ENCODE results near the gene TMEM229A.
"Not testable (repeated sequence)": the region's sequence is repeated elsewhere in the genome, so short reads cannot be mapped to it uniquely, and the experiment has no call there.

The TMEM229A gene

GRCh38 chr7:124012864-124013263 is 20.0 kb downstream of the TMEM229A start:
- ChIA-PET CTCF (interaction anchor here (0.6 kb wide), 1 partner anchor 57 kb away, joined by 3 read pairs; no protein-coding TSS in a partner anchor), POLR2A (no interaction called here)
- Histone ChIP-seq H3K4me3 (ENCODE audit: low read depth, low read length) (no peak overlapping the region), H3K9me3 (ENCODE audit: control insufficient read depth, insufficient read depth, low read depth, low read length) (no peaks in the 10 kb centered on the region), H3K36me3 (ENCODE audit: control insufficient read depth in 2 of 2, insufficient read depth in 1 of 2, low read length in 2 of 2) (no peaks in the 10 kb centered on the region), H3K27ac (ENCODE audit: extremely low read depth, low read depth, low read length) (no peak overlapping the region), H3K4me1 (ENCODE audit: control insufficient read depth, insufficient read depth, low read length) (no peaks in the 10 kb centered on the region)
- TF ChIP-seq ZBTB8A (tag by site-specific recombination; IDR thresholded peaks at IDR 0.05) = peak; percentile 38; the same call in 1 of the 2 replicates
- no peak for TF ChIP-seq CTCF (tag by site-specific recombination; IDR thresholded peaks at IDR 0.05)
- no peak for TF ChIP-seq ZNF530 (tag by site-specific recombination; IDR thresholded peaks at IDR 0.05; ENCODE audit: low read depth)
- no peak for TF ChIP-seq OVOL3 (tag by site-specific recombination; IDR thresholded peaks at IDR 0.05)
- 0 out of 2 replicates have a peak, but pooled peaks have one; percentile 10 for TF ChIP-seq ZNF654 (tag by site-specific recombination; IDR thresholded peaks at IDR 0.05; ENCODE audit: low read depth)
- no peak for TF ChIP-seq ZSCAN16 (tag by site-specific recombination; IDR thresholded peaks at IDR 0.05)
- TF ChIP-seq ZNF571 (tag by site-specific recombination; IDR thresholded peaks at IDR 0.05) = no peak
- TF ChIP-seq, protein P1, sequence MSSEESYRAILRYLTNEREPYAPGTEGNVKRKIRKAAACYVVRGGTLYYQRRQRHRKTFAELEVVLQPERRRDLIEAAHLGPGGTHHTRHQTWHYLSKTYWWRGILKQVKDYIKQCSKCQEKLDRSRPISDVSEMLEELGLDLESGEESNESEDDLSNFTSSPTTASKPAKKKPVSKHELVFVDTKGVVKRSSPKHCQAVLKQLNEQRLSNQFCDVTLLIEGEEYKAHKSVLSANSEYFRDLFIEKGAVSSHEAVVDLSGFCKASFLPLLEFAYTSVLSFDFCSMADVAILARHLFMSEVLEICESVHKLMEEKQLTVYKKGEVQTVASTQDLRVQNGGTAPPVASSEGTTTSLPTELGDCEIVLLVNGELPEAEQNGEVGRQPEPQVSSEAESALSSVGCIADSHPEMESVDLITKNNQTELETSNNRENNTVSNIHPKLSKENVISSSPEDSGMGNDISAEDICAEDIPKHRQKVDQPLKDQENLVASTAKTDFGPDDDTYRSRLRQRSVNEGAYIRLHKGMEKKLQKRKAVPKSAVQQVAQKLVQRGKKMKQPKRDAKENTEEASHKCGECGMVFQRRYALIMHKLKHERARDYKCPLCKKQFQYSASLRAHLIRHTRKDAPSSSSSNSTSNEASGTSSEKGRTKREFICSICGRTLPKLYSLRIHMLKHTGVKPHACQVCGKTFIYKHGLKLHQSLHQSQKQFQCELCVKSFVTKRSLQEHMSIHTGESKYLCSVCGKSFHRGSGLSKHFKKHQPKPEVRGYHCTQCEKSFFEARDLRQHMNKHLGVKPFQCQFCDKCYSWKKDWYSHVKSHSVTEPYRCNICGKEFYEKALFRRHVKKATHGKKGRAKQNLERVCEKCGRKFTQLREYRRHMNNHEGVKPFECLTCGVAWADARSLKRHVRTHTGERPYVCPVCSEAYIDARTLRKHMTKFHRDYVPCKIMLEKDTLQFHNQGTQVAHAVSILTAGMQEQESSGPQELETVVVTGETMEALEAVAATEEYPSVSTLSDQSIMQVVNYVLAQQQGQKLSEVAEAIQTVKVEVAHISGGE (tag by site-specific recombination; conservative IDR thresholded peaks at IDR 0.05; ENCODE audit: low read depth) = peak; percentile 71
- 0 out of 2 replicates have a peak, but pooled peaks have one; percentile 27 for TF ChIP-seq ZNF140 (tag by site-specific recombination; IDR thresholded peaks at IDR 0.05)
- no peak for TF ChIP-seq ZNF624 (tag by site-specific recombination; IDR thresholded peaks at IDR 0.05)
- no peak for TF ChIP-seq ZNF354C (tag by site-specific recombination; IDR thresholded peaks at IDR 0.05; ENCODE audit: borderline replicate concordance, low read depth)
- no peak for TF ChIP-seq ZNF677 (tag by site-specific recombination; IDR thresholded peaks at IDR 0.05)
- TF ChIP-seq ZNF394 (tag by site-specific recombination; IDR thresholded peaks at IDR 0.05; ENCODE audit: borderline replicate concordance) = peak; percentile 68; the same call in 1 of the 2 replicates
- peak; percentile 64 for TF ChIP-seq ZNF555 (tag by site-specific recombination; conservative IDR thresholded peaks at IDR 0.05)
- TF ChIP-seq ZNF596 (tag by site-specific recombination; IDR thresholded peaks at IDR 0.05) = no peak
- peak; percentile 58 for TF ChIP-seq ZNF623 (tag by site-specific recombination; IDR thresholded peaks at IDR 0.05)
- no peak for TF ChIP-seq ZNF548 (tag by site-specific recombination; IDR thresholded peaks at IDR 0.05)
- TF ChIP-seq ZNF426 (tag by site-specific recombination; IDR thresholded peaks at IDR 0.05) = peak; percentile 69

- no peaks in the 10 kb centered on the region for H3K4me1 ChIP-seq (ENCODE audit: control insufficient read depth, insufficient read depth, low read length)
- ChIA-PET POLR2A (no interaction called here), CTCF (no interaction called here)
- H3K9me3 ChIP-seq (ENCODE audit: control insufficient read depth, insufficient read depth, low read depth, low read length) = no peaks in the 10 kb centered on the region
- H3K27ac ChIP-seq (ENCODE audit: extremely low read depth, low read depth, low read length) = no peak overlapping the region
- no peaks in the 10 kb centered on the region for H3K36me3 ChIP-seq (ENCODE audit: control insufficient read depth in 2 of 2, insufficient read depth in 1 of 2, low read length in 2 of 2)
- no peak overlapping the region for H3K4me3 ChIP-seq (ENCODE audit: low read depth, low read length)
- TF ChIP-seq ZSCAN23 (tag by site-specific recombination; IDR thresholded peaks at IDR 0.05) (no peak), ZSCAN16 (tag by site-specific recombination; IDR thresholded peaks at IDR 0.05) (no peak), KLF7 (tag by site-specific recombination; IDR thresholded peaks at IDR 0.05; ENCODE audit: borderline replicate concordance) (no peak)
These were observed 23.5 kb downstream of the TMEM229A start for GRCh38 chr7:124009321-124009720.

DNA sequence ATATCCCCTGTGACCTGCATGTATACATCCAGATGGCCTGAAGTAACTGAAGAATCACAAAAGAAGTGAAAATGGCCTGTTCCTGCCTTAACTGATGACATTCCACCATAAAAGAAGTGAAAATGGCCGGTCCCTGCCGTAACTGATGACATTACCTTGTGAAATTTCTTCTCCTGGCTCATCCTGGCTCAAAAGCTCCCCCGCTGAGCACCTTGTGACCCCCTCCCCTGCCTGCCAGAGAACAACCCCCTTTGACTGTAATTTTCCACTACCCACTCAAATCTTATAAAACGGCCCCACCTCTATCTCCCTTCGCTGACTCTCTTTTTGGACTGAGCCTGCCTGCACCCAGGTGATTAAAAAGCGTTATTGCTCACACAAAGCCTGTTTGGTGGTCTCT is 24.6 kb downstream of the TMEM229A start:
- H3K4me3 ChIP-seq (ENCODE audit: low read depth, low read length); H3K9me3 ChIP-seq (ENCODE audit: control insufficient read depth, insufficient read depth, low read depth, low read length); CTCF ChIA-PET; H3K27ac ChIP-seq (ENCODE audit: extremely low read depth, low read depth, low read length); H3K4me1 ChIP-seq (ENCODE audit: control insufficient read depth, insufficient read depth, low read length); H3K36me3 ChIP-seq (ENCODE audit: control insufficient read depth in 2 of 2, insufficient read depth in 1 of 2, low read length in 2 of 2): not testable (repeated sequence)
- POLR2A ChIA-PET = interaction anchor here (0.6 kb wide), 1 partner anchor 474 kb away, joined by 3 read pairs; the partner anchor contains the start of gene IQUB
